ENCODE measurements around the gene PSMD5.
A peak's percentile ranks its signal among the peaks of the same experiment; 100 is the strongest.

The PSMD5 gene

DNA sequence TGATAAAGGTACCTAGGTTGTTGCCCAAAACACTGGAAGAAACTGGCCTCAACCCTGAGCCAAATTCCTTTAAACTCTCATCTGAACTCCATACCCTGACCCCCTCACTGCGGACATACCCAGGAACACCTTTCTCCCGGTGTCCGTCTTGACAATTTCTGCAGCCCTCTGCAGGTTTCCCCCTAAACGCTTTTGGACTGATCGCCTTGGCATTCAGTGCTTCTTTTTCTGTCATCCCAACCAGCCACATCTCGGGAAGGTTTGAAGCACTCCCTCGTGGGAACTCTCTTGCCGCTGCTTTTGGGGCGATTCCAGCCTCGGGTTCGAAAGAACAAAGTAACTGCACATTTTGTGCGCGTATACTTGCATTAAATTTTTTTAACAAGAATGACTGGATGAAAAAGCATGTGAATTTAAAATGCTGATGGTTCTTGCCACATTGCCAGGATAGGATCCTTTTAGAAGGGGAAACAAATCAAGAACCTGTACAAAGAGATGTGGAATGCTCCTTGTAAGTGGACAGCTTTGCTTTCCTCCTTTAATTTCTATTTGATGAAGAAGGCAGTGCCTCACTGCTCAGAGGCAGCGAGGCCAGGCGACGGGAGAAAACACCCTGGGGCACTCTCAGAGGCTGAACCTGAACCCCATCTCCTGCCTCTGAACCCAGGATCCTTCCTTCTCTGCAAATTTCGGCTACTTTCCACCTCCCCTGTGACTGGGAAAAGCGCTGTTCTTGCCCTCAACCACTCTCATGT is 615 bp downstream of the PSMD5 start:
- peaks cover 65% of the 10 kb centered on the region for H3K79me2 ChIP-seq (ENCODE audit: control insufficient read depth, insufficient read depth, low read length, unreplicated experiment)

DNA sequence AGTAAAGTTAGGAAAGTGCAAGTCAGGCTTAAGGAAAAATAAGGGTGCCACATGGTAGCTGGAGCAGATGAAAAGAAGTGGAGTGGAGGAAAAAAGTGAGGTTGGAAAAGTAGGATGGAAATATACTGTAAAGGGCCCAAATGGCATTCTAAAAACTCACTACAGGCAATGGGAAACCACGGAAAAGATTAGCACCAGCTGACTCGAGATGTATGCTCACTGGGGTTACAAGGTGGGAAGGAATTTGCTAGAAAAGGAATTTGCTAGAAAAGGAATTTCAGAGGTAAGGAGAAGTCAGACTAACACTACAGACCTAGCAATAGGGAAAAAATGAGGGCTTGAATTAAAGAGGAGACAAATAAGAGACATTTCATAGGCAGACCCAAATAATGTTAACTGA is 3.6 kb downstream of the PSMD5 start:
- H3K4me3 ChIP-seq (ENCODE audit: low read depth, low read length): no peak overlapping the region
- peaks cover 6% of the 10 kb centered on the region; the same call in 1 of the 2 replicates for H3K36me3 ChIP-seq (ENCODE audit: insufficient read depth, low read length)
- peaks cover 21% of the 10 kb centered on the region for H3K4me1 ChIP-seq (ENCODE audit: control insufficient read depth, insufficient read depth, low read length, unreplicated experiment)
- H3K27me3 ChIP-seq (ENCODE audit: insufficient read depth, low read length): no peaks in the 10 kb centered on the region
- peaks cover 79% of the 10 kb centered on the region for H3K79me2 ChIP-seq (ENCODE audit: control insufficient read depth, insufficient read depth, low read length, unreplicated experiment)
- H3K27ac ChIP-seq (ENCODE audit: low read depth, low read length): 0 out of 2 replicates have a peak overlapping the region, but pooled peaks have one; percentile 6
- H2AFZ ChIP-seq (ENCODE audit: low read length, unreplicated experiment): no peak overlapping the region

More for the DNA sequence above, 615 bp downstream of the PSMD5 start:
- Histone ChIP-seq H3K4me3 (ENCODE audit: low read depth, low read length) (peak overlapping the region; percentile 91), H3K36me3 (ENCODE audit: insufficient read depth, low read length) (no peaks in the 10 kb centered on the region; the same call in 1 of the 2 replicates), H2AFZ (ENCODE audit: low read length, unreplicated experiment) (peak overlapping the region; percentile 91), H3K27me3 (ENCODE audit: insufficient read depth, low read length) (no peaks in the 10 kb centered on the region), H3K27ac (ENCODE audit: low read depth, low read length) (peak overlapping the region; percentile 62), H3K4me1 (ENCODE audit: control insufficient read depth, insufficient read depth, low read length, unreplicated experiment) (peaks cover 21% of the 10 kb centered on the region)

DNA sequence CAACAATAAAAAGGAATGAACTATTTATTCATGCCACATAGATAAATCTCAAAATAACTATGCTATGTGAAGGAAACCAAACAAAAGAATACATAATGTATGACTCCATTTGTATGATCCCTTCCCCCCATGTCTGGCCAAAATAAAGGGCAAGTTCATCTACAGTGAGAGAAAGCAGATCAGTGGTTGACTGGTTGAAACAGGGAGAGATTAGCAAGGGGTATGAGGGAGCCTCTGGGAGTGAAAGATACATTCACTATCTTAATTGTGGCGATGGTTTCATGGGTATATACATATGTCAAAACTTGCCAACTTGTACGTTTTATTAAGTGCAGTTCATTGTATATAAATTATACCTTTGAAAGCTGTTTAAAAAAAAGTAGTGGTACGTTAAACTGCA is 4.8 kb downstream of the PSMD5 start:
- Histone ChIP-seq H3K36me3 (ENCODE audit: insufficient read depth, low read length) (peaks cover 6% of the 10 kb centered on the region; the same call in 1 of the 2 replicates), H3K27me3 (ENCODE audit: insufficient read depth, low read length) (no peaks in the 10 kb centered on the region), H3K27ac (ENCODE audit: low read depth, low read length) (no peak overlapping the region), H2AFZ (ENCODE audit: low read length, unreplicated experiment) (no peak overlapping the region), H3K4me3 (ENCODE audit: low read depth, low read length) (no peak overlapping the region), H3K79me2 (ENCODE audit: control insufficient read depth, insufficient read depth, low read length, unreplicated experiment) (peaks cover 71% of the 10 kb centered on the region), H3K4me1 (ENCODE audit: control insufficient read depth, insufficient read depth, low read length, unreplicated experiment) (peaks cover 13% of the 10 kb centered on the region)

DNA sequence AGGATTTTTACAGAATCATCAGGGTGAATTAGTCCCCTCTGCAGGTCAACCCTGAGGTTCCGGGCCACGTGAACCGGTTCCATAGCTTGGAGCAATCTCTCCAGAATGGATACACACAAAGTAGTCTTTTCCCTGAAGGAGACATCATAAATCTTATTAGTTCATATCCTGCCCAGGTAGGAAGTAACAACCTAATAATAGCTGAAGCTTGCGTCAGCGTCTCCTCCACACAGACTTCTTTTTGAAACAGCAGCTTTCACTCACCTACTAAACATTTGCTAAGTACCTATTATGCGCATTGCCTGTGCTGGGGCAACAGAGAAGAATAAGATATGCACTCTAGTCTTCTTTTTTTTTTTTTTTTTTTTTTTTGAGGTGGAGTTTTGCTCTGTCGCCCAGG is 9.4 kb downstream of the PSMD5 start:
- no peak overlapping the region for H2AFZ ChIP-seq (ENCODE audit: low read length, unreplicated experiment)
- H3K4me1 ChIP-seq (ENCODE audit: control insufficient read depth, insufficient read depth, low read length, unreplicated experiment): peaks cover 13% of the 10 kb centered on the region
- no peaks in the 10 kb centered on the region for H3K27me3 ChIP-seq (ENCODE audit: insufficient read depth, low read length)
- H3K27ac ChIP-seq (ENCODE audit: low read depth, low read length): no peak overlapping the region
- H3K4me3 ChIP-seq (ENCODE audit: low read depth, low read length): no peak overlapping the region
- H3K36me3 ChIP-seq (ENCODE audit: insufficient read depth, low read length): peaks cover 28% of the 10 kb centered on the region
- H3K79me2 ChIP-seq (ENCODE audit: control insufficient read depth, insufficient read depth, low read length, unreplicated experiment): peaks cover 35% of the 10 kb centered on the region

DNA sequence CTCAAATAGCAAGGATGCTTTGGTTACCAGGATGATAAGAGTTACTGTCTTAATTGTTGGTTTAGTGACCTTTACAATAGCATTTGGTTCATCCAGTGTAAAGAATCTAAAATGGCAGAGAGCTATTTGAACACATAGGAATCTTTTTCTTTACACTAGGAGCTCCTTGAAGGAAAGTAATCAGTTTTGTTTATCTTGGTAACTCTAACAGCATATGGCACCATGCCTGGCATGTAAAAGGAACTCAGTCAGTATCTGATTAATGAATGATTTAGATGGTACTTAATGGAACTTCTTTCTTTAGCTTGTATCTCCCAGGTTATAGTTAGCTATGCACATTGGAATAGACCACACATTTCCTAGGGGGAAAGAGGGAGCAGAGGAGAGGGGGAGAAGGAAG is 9.9 kb downstream of the PSMD5 start:
- Histone ChIP-seq H3K79me2 (ENCODE audit: control insufficient read depth, insufficient read depth, low read length, unreplicated experiment) (peaks cover 30% of the 10 kb centered on the region), H3K4me3 (ENCODE audit: low read depth, low read length) (no peak overlapping the region), H3K27ac (ENCODE audit: low read depth, low read length) (no peak overlapping the region), H3K27me3 (ENCODE audit: insufficient read depth, low read length) (no peaks in the 10 kb centered on the region), H3K36me3 (ENCODE audit: insufficient read depth, low read length) (peaks cover 28% of the 10 kb centered on the region), H2AFZ (ENCODE audit: low read length, unreplicated experiment) (no peak overlapping the region), H3K4me1 (ENCODE audit: control insufficient read depth, insufficient read depth, low read length, unreplicated experiment) (peaks cover 13% of the 10 kb centered on the region)

DNA sequence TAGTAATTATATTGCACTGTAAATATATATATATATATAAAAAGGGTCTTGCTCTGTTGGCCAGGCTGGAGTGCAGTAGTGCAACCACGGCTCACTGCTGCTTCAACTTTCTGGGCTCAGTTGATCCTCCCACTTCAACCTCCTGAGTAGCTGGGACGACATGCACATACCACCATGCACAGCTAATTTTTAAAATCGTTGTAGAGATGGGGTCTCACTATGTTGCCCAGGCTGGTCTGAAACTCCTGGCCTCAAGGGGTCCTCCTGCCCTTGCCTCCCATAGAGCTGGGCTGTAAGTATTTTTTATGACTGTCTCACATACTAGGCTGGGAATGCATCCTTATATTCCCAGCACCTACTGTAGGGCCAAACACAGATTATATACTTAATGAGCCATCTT is 11.9 kb downstream of the PSMD5 start:
- peaks cover 13% of the 10 kb centered on the region for H3K4me1 ChIP-seq (ENCODE audit: control insufficient read depth, insufficient read depth, low read length, unreplicated experiment)
- H3K27ac ChIP-seq (ENCODE audit: low read depth, low read length): 0 out of 2 replicates have a peak overlapping the region, but pooled peaks have one; percentile 11
- H3K79me2 ChIP-seq (ENCODE audit: control insufficient read depth, insufficient read depth, low read length, unreplicated experiment): peaks cover 16% of the 10 kb centered on the region
- no peaks in the 10 kb centered on the region for H3K27me3 ChIP-seq (ENCODE audit: insufficient read depth, low read length)
- no peak overlapping the region for H2AFZ ChIP-seq (ENCODE audit: low read length, unreplicated experiment)
- peaks cover 44% of the 10 kb centered on the region for H3K36me3 ChIP-seq (ENCODE audit: insufficient read depth, low read length)
- H3K4me3 ChIP-seq (ENCODE audit: low read depth, low read length): no peak overlapping the region

DNA sequence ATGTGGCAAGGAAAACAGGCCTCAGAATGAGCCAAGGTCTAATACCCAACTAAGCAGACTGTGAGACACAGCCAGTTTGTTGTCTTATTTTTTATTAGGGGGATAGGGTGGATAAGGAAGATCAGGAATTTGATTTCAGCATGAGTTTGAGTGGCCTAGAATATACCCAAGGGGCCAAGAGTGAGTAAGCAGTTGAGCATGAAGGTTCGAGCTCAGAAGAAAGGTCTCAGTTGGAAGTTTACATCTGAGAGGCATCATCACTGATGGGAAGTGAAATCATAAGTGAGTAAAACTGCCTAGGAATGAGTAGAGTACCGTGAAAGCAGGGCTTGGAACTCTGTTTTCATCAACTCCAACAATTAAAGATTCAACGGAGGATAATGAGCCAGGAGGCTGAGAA is 12.6 kb downstream of the PSMD5 start:
- H3K27me3 ChIP-seq (ENCODE audit: insufficient read depth, low read length): no peaks in the 10 kb centered on the region
- H3K79me2 ChIP-seq (ENCODE audit: control insufficient read depth, insufficient read depth, low read length, unreplicated experiment): peaks cover 14% of the 10 kb centered on the region
- peaks cover 13% of the 10 kb centered on the region for H3K4me1 ChIP-seq (ENCODE audit: control insufficient read depth, insufficient read depth, low read length, unreplicated experiment)
- peaks cover 44% of the 10 kb centered on the region for H3K36me3 ChIP-seq (ENCODE audit: insufficient read depth, low read length)
- H3K27ac ChIP-seq (ENCODE audit: low read depth, low read length): peak overlapping the region; percentile 77
- H2AFZ ChIP-seq (ENCODE audit: low read length, unreplicated experiment): no peak overlapping the region
- H3K4me3 ChIP-seq (ENCODE audit: low read depth, low read length): no peak overlapping the region

DNA sequence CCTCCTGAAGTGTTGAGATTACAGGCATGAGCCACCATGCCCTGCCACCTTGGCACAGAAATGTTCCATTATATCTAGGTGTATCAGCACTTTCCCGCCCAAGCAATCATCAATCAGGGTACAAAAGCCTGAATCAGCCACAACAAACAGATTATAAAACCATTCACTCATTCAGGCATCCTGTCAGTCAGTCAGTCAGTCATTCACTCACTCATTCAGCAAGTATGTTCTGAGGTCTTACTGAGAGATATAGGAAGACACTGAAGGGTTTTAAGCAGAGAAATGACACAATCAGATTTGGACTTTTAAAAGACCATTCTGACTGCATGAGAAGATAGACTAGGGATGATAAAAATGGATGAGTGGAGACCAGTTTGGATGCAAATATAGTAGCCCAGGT is 13.1 kb downstream of the PSMD5 start:
- Histone ChIP-seq H3K4me3 (ENCODE audit: low read depth, low read length) (no peak overlapping the region), H3K4me1 (ENCODE audit: control insufficient read depth, insufficient read depth, low read length, unreplicated experiment) (peaks cover 13% of the 10 kb centered on the region), H2AFZ (ENCODE audit: low read length, unreplicated experiment) (no peak overlapping the region), H3K36me3 (ENCODE audit: insufficient read depth, low read length) (peaks cover 44% of the 10 kb centered on the region), H3K27ac (ENCODE audit: low read depth, low read length) (peak overlapping the region; percentile 77), H3K27me3 (ENCODE audit: insufficient read depth, low read length) (no peaks in the 10 kb centered on the region), H3K79me2 (ENCODE audit: control insufficient read depth, insufficient read depth, low read length, unreplicated experiment) (peaks cover 9% of the 10 kb centered on the region)

DNA sequence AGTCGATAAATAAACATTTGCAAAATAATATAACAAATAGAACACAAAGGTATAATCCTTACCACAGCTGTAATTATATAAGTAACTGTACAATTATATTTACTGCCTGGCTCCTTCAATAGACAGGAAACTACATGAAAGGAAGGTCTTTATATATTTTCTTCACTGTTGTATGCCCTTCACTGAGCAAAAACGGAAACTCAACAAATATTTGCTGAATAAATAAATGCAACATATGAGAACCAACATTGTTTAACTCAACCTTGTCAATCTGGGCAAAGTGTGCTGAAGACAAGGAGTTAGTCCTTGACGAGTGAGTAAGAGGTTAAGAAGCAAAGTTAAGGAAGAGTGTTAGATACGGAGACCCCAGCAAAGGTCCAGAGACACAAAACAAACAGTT is 22.6 kb downstream of the PSMD5 start:
- no peaks in the 10 kb centered on the region for H3K79me2 ChIP-seq (ENCODE audit: control insufficient read depth, insufficient read depth, low read length, unreplicated experiment)
- no peak overlapping the region for H3K27ac ChIP-seq (ENCODE audit: low read depth, low read length)
- H3K36me3 ChIP-seq (ENCODE audit: insufficient read depth, low read length): peaks cover 43% of the 10 kb centered on the region

DNA sequence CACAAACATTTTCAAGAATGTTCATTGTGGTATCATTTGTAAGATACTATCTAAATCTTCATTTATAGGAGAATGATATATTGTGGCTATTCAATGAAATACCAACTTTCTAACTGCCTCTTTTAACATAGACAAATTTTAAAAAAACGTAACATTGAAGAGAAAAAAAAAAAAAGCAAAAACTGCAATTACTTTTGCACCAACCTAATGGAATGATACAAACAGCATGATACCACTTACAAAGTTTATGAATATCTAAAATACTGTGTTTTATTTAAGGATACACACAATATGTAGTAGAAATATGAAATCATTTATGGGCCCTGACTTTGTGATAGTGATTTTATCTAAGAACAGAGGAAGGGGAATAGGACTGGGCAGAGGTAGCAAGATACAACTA is 24.1 kb downstream of the PSMD5 start:
- Histone ChIP-seq H3K27me3 (ENCODE audit: insufficient read depth, low read length) (no peaks in the 10 kb centered on the region), H2AFZ (ENCODE audit: low read length, unreplicated experiment) (no peak overlapping the region), H3K4me3 (ENCODE audit: low read depth, low read length) (no peak overlapping the region), H3K79me2 (ENCODE audit: control insufficient read depth, insufficient read depth, low read length, unreplicated experiment) (no peaks in the 10 kb centered on the region), H3K4me1 (ENCODE audit: control insufficient read depth, insufficient read depth, low read length, unreplicated experiment) (peaks cover 4% of the 10 kb centered on the region), H3K27ac (ENCODE audit: low read depth, low read length) (no peak overlapping the region), H3K36me3 (ENCODE audit: insufficient read depth, low read length) (peaks cover 35% of the 10 kb centered on the region)

More for the DNA sequence above, 22.6 kb downstream of the PSMD5 start:
- no peaks in the 10 kb centered on the region for H3K27me3 ChIP-seq (ENCODE audit: insufficient read depth, low read length)
- no peaks in the 10 kb centered on the region for H3K4me1 ChIP-seq (ENCODE audit: control insufficient read depth, insufficient read depth, low read length, unreplicated experiment)
- H2AFZ ChIP-seq (ENCODE audit: low read length, unreplicated experiment): no peak overlapping the region
- H3K4me3 ChIP-seq (ENCODE audit: low read depth, low read length): no peak overlapping the region

DNA sequence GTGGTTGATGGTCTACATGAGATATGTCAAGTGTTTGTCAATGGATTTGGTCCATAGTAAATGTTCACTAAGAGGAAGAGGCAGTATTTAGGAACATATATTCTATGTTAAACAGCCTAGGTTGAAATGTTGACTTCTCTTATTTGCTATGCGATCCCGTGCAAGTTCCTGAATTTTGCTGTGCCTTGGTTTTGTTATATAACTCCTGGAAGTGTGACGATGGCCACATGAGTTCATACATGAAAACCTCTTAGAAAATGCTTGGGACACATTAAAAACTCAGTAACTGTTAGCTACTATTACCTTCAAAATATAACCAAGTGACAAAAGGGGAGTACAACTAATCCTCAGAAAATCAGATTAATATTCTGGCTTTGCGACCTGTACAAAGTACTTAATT is 27.6 kb downstream of the PSMD5 start:
- Histone ChIP-seq H3K27me3 (ENCODE audit: insufficient read depth, low read length) (no peaks in the 10 kb centered on the region), H3K4me1 (ENCODE audit: control insufficient read depth, insufficient read depth, low read length, unreplicated experiment) (peaks cover 11% of the 10 kb centered on the region), H3K4me3 (ENCODE audit: low read depth, low read length) (no peak overlapping the region), H3K36me3 (ENCODE audit: insufficient read depth, low read length) (peaks cover 24% of the 10 kb centered on the region), H3K27ac (ENCODE audit: low read depth, low read length) (no peak overlapping the region), H2AFZ (ENCODE audit: low read length, unreplicated experiment) (no peak overlapping the region), H3K79me2 (ENCODE audit: control insufficient read depth, insufficient read depth, low read length, unreplicated experiment) (no peaks in the 10 kb centered on the region)

Measured in ACC112 (cell line).